Measurements from ENCODE around the gene CENPC. TPM values are rescaled to one million over a fixed set of nuclear protein-coding genes. Genes with fewer than 3 reads are reported as not detected.

Gene CENPC
- total and polyA plus RNA-seq, 2 of the 4 experiments (the other 2 are of a cell fraction) = 4.2 to 6.6 TPM

DNA sequence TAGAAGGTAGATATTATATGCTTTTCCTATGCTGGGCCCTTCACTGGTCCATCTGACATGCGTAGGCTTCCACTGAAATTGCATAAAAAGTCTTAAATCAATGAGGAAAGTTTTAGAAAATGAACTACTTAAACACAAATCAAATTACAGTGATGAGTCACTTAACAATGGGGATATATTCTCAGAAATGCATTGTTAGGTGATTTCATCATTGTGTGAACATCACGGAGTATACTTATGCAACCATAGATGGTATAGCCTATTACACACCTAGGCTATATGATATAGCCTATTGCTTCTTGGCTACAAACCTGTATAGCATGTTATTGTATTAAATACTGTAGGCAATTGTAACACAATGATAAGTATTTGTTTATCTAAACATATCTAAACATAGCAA lies 23.5 kb upstream of the CENPC start:
- TF ChIP-seq ELK1 (IDR thresholded peaks at IDR 0.05; ENCODE audit: borderline replicate concordance, low read depth, low read length) = no peak
- no peak for TF ChIP-seq MAZ (IDR thresholded peaks at IDR 0.05; ENCODE audit: borderline replicate concordance, low read depth, low read length)
- TF ChIP-seq CHD1 (IDR thresholded peaks at IDR 0.05; ENCODE audit: low read depth, low read length) = no peak
- no peak for TF ChIP-seq NFE2L2 (IDR thresholded peaks at IDR 0.05; ENCODE audit: low read depth, low read length)
- no peak for TF ChIP-seq MAFK (IDR thresholded peaks at IDR 0.05; ENCODE audit: low read depth, low read length)
- TF ChIP-seq, protein P1, sequence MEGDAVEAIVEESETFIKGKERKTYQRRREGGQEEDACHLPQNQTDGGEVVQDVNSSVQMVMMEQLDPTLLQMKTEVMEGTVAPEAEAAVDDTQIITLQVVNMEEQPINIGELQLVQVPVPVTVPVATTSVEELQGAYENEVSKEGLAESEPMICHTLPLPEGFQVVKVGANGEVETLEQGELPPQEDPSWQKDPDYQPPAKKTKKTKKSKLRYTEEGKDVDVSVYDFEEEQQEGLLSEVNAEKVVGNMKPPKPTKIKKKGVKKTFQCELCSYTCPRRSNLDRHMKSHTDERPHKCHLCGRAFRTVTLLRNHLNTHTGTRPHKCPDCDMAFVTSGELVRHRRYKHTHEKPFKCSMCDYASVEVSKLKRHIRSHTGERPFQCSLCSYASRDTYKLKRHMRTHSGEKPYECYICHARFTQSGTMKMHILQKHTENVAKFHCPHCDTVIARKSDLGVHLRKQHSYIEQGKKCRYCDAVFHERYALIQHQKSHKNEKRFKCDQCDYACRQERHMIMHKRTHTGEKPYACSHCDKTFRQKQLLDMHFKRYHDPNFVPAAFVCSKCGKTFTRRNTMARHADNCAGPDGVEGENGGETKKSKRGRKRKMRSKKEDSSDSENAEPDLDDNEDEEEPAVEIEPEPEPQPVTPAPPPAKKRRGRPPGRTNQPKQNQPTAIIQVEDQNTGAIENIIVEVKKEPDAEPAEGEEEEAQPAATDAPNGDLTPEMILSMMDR (conservative IDR thresholded peaks at IDR 0.05; ENCODE audit: low read depth, low read length) = no peak
- TF ChIP-seq FOS (IDR thresholded peaks at IDR 0.05; ENCODE audit: low read depth, low read length) = no peak
- TF ChIP-seq MXI1 (IDR thresholded peaks at IDR 0.05; ENCODE audit: borderline replicate concordance, low read depth, low read length) = no peak
- TF ChIP-seq RFX5 (IDR thresholded peaks at IDR 0.05; ENCODE audit: low read depth, low read length) = no peak
- no peak for TF ChIP-seq BHLHE40 (IDR thresholded peaks at IDR 0.05; ENCODE audit: low read depth, low read length)
- no peak for TF ChIP-seq CEBPB (IDR thresholded peaks at IDR 0.05; ENCODE audit: low read depth, low read length)
- TF ChIP-seq RCOR1 (IDR thresholded peaks at IDR 0.05; ENCODE audit: insufficient replicate concordance, low read length) = no peak
- no peak for TF ChIP-seq USF2 (IDR thresholded peaks at IDR 0.05; ENCODE audit: low read depth, low read length)
- no peak overlapping the region for H4K5ac ChIP-seq (ENCODE audit: low read depth, low read length)
- DNase-seq = peak; percentile 4
- no peak overlapping the region for H3K18ac ChIP-seq (ENCODE audit: low read depth, low read length)
- H3K4me2 ChIP-seq (ENCODE audit: low read depth, low read length) = no peak overlapping the region
- H4K8ac ChIP-seq (ENCODE audit: low read depth in 2 of 2, low read length in 2 of 2) = no peak overlapping the region
- ChIA-PET CTCF (interaction anchor here (1.2 kb wide), 1 partner anchor 15 kb away, joined by 4 read pairs; no protein-coding TSS in a partner anchor), POLR2A (ENCODE audit: unreplicated experiment) (no interaction called here)
- no peak overlapping the region for H2BK15ac ChIP-seq (ENCODE audit: low read depth, low read length)
- no peak overlapping the region for H3K4ac ChIP-seq (ENCODE audit: low read depth, low read length)
- H3K27me3 ChIP-seq (ENCODE audit: control insufficient read depth, insufficient read depth, low read length) = no peaks in the 10 kb centered on the region
- H3K9me3 ChIP-seq (ENCODE audit: control insufficient read depth, insufficient read depth, low read length) = no peaks in the 10 kb centered on the region
- intact Hi-C loops (cut with micrococcal nuclease) (no loop called here), in situ Hi-C loops (cut with MboI; ENCODE audit: low sequenced_read_pairs) (no loop called here), dilution Hi-C loops (cut with HindIII; ENCODE audit: low sequenced_read_pairs, unreplicated experiment) (no loop called here)
- no peaks in the 10 kb centered on the region for H4K20me1 ChIP-seq (ENCODE audit: insufficient read depth, low read length)
- no peak overlapping the region for H3K23ac ChIP-seq (ENCODE audit: low read depth, low read length)
- no peaks in the 10 kb centered on the region for H3K79me1 ChIP-seq (ENCODE audit: low read depth in 1 of 2, low read length in 2 of 2)
- H3K4me3 ChIP-seq (ENCODE audit: insufficient read depth, low read depth, low read length) = no peak overlapping the region
- H3K14ac ChIP-seq (replicated peaks; ENCODE audit: low read depth, low read length) = no peak overlapping the region
- no CpG with 5 or more reads among the region's 2 CpGs for WGBS, 2 experiments (ENCODE audit: extremely low coverage in 2 of 2, insufficient read length in 1 of 2)
- no peak overlapping the region for H2BK5ac ChIP-seq (ENCODE audit: low read depth, low read length, poor library complexity, severe bottlenecking)
- BruUV-seq (replicated peaks) = no TSS peak
- H3K27ac ChIP-seq (ENCODE audit: insufficient read depth, low read length) = no peak overlapping the region
- no peak overlapping the region for H2AK9ac ChIP-seq (replicated peaks; ENCODE audit: low read depth, low read length, poor library complexity)
- H2BK120ac ChIP-seq (ENCODE audit: low read depth, low read length) = no peak overlapping the region
- H4K91ac ChIP-seq (ENCODE audit: insufficient read depth, low read depth, low read length) = no peak overlapping the region
- no peak overlapping the region for H3K9ac ChIP-seq (ENCODE audit: low read depth, low read length)
- H3K9me1 ChIP-seq (ENCODE audit: insufficient read depth, low read length) = no peaks in the 10 kb centered on the region
- no peak for ATAC-seq (ENCODE audit: low read depth)
- no peak overlapping the region for H3K56ac ChIP-seq (ENCODE audit: extremely low read depth, insufficient read depth, low read length)
- no peak overlapping the region for H2BK20ac ChIP-seq (ENCODE audit: low read depth, low read length)
- H3K36me3 ChIP-seq (ENCODE audit: control insufficient read depth, insufficient read depth, low read length) = no peaks in the 10 kb centered on the region
- no peak overlapping the region for H2AFZ ChIP-seq (replicated peaks; ENCODE audit: low read length, poor library complexity)
- H2AK5ac ChIP-seq (ENCODE audit: low read depth, low read length) = no peak overlapping the region
- H3K4me1 ChIP-seq (ENCODE audit: control insufficient read depth, insufficient read depth, low read length) = no peaks in the 10 kb centered on the region
